Calu3 (cell line): ENCODE data around the gene ETV3L. TPM values are rescaled to one million over a fixed set of nuclear protein-coding genes. Genes with fewer than 3 reads are reported as not detected.

Source experiments
- BruUV-seq: library from RNA; stranded (reverse); fragments of 400-500 nt; replicated peaks from 2 replicates; lab custom pipeline; 2021; lab: Mats Ljungman, UMichigan
- CTCF ChIA-PET: fragments of 300-600 bp; sonication (Branson Sonifier 250); formaldehyde crosslinking; loops from one replicate; lab custom pipeline; 2022; ENCODE audit warnings: antibody characterized with exemption; lab: Charles Lee
- DNase-seq: peaks from one replicate; pipeline ENCODE4 v3.0.0; 2022
- H3K27ac Mint-ChIP-seq: one replicate; pipeline ENCODE4 v1.8.0; 2022; ENCODE audit warnings: mixed read lengths; ENCODE audit not compliant: unreplicated experiment
- H3K27me3 Mint-ChIP-seq: one replicate; pipeline ENCODE4 v1.8.0; 2022; ENCODE audit warnings: mixed read lengths; ENCODE audit not compliant: unreplicated experiment
- H3K36me3 Mint-ChIP-seq: one replicate; pipeline ENCODE4 v1.8.0; 2022; ENCODE audit warnings: mild to moderate bottlenecking, moderate library complexity, mixed read lengths; ENCODE audit not compliant: insufficient read depth, unreplicated experiment
- H3K4me1 Mint-ChIP-seq: one replicate; pipeline ENCODE4 v1.8.0; 2022; ENCODE audit warnings: mild to moderate bottlenecking, low read depth, mixed read lengths; ENCODE audit not compliant: unreplicated experiment
- H3K4me3 Mint-ChIP-seq: one replicate; pipeline ENCODE4 v1.8.0; 2022; ENCODE audit warnings: mild to moderate bottlenecking, low read depth, moderate library complexity, mixed read lengths; ENCODE audit not compliant: unreplicated experiment
- H3K9me3 Mint-ChIP-seq: one replicate; pipeline ENCODE4 v1.8.0; 2022; ENCODE audit warnings: low read depth, mixed read lengths; ENCODE audit not compliant: unreplicated experiment
- intact Hi-C: fragments of 100-400 bp; cut with micrococcal nuclease; formaldehyde crosslinking; loops from one replicate; pipeline ENCODE4 v1.10.0; 2022; ENCODE audit not compliant: unreplicated experiment
- total RNA-seq: library from RNA; stranded (reverse); gene quantifications from 2 replicates; pipeline ENCODE4 v1.2.3, GENCODE V29; 2022
- TF ChIP-seq, protein P1 (sequence below): fragments of 200-600 bp; IDR thresholded peaks from one replicate; pipeline ENCODE4 v1.8.0; 2022; ENCODE audit warnings: antibody characterized with exemption; ENCODE audit not compliant: unreplicated experiment

Gene ETV3L
- total RNA-seq, 1 experiment from 2014 or later, result not detected

- Mint-ChIP-seq H3K9me3 (no peaks in the 10 kb centered on the region), H3K36me3 (peaks cover 52% of the 10 kb centered on the region), H3K4me1 (peaks cover 19% of the 10 kb centered on the region), H3K27me3 (no peaks in the 10 kb centered on the region), H3K4me3 (no peak overlapping the region), H3K27ac (no peak overlapping the region)
- TF ChIP-seq, protein P1, sequence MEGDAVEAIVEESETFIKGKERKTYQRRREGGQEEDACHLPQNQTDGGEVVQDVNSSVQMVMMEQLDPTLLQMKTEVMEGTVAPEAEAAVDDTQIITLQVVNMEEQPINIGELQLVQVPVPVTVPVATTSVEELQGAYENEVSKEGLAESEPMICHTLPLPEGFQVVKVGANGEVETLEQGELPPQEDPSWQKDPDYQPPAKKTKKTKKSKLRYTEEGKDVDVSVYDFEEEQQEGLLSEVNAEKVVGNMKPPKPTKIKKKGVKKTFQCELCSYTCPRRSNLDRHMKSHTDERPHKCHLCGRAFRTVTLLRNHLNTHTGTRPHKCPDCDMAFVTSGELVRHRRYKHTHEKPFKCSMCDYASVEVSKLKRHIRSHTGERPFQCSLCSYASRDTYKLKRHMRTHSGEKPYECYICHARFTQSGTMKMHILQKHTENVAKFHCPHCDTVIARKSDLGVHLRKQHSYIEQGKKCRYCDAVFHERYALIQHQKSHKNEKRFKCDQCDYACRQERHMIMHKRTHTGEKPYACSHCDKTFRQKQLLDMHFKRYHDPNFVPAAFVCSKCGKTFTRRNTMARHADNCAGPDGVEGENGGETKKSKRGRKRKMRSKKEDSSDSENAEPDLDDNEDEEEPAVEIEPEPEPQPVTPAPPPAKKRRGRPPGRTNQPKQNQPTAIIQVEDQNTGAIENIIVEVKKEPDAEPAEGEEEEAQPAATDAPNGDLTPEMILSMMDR, result no peak
- no TSS peak for BruUV-seq
- intact Hi-C loops, result loop anchor here (5.0 kb wide), 1 partner anchor 43 kb away; no protein-coding TSS in a partner anchor
- CTCF ChIA-PET, result interaction anchor here (0.6 to 1.4 kb wide), 2 partner anchors 20 to 354 kb away, joined by 6 to 21 read pairs; no protein-coding TSS in a partner anchor
- no peak for DNase-seq
Observed at GRCh38 chr1:157135070-157135469, 35.5 kb upstream of the ETV3L start.

GRCh38 chr1:157134442-157134841 lies 34.8 kb upstream of the ETV3L start:
- no peaks in the 10 kb centered on the region for H3K27me3 Mint-ChIP-seq
- BruUV-seq, result no TSS peak
- no peaks in the 10 kb centered on the region for H3K9me3 Mint-ChIP-seq
- H3K4me3 Mint-ChIP-seq, result no peak overlapping the region
- CTCF ChIA-PET, result interaction anchor here (0.6 to 1.1 kb wide), 2 partner anchors 21 to 66 kb away, joined by 3 to 5 read pairs; no protein-coding TSS in a partner anchor
- H3K27ac Mint-ChIP-seq, result no peak overlapping the region
- TF ChIP-seq, protein P1, result no peak
- peaks cover 17% of the 10 kb centered on the region for H3K4me1 Mint-ChIP-seq
- H3K36me3 Mint-ChIP-seq, result peaks cover 52% of the 10 kb centered on the region
- intact Hi-C loops, result no loop called here
- no peak for DNase-seq

- no peak overlapping the region for H3K4me3 Mint-ChIP-seq
- no peaks in the 10 kb centered on the region for H3K9me3 Mint-ChIP-seq
- H3K4me1 Mint-ChIP-seq, result peaks cover 10% of the 10 kb centered on the region
- H3K27ac Mint-ChIP-seq, result no peak overlapping the region
- no peaks in the 10 kb centered on the region for H3K27me3 Mint-ChIP-seq
- peaks cover 46% of the 10 kb centered on the region for H3K36me3 Mint-ChIP-seq
- TF ChIP-seq, protein P1, result no peak
- CTCF ChIA-PET, result no interaction called here
- no peak for DNase-seq
- no TSS peak for BruUV-seq
- intact Hi-C loops, result no loop called here
Observed at GRCh38 chr1:157133426-157133825, 33.8 kb upstream of the ETV3L start.

GRCh38 chr1:157132616-157133167 lies 33.1 kb upstream of the ETV3L start:
- TF ChIP-seq, protein P1, result no peak
- no TSS peak for BruUV-seq
- Mint-ChIP-seq H3K27me3 (no peaks in the 10 kb centered on the region), H3K4me1 (peaks cover 10% of the 10 kb centered on the region), H3K36me3 (peaks cover 46% of the 10 kb centered on the region), H3K27ac (no peak overlapping the region), H3K4me3 (no peak overlapping the region), H3K9me3 (no peaks in the 10 kb centered on the region)
- CTCF ChIA-PET, result interaction anchor here (1.2 kb wide), 1 partner anchor 43 kb away, joined by 4 read pairs; no protein-coding TSS in a partner anchor
- intact Hi-C loops, result no loop called here
- DNase-seq, result no peak
